ENCODE measurements around the gene ZNF555.
"Not testable (repeated sequence)": the region's sequence is repeated elsewhere in the genome, so short reads cannot be mapped to it uniquely, and the experiment has no call there.

ZNF555 gene

GRCh38 chr19:2866495-2867024 is 25.3 kb downstream of the ZNF555 start:
- H3K9me3 Mint-ChIP-seq: no peaks in the 10 kb centered on the region
- DNase-seq (ENCODE audit: low spot score in 2 of 2) (no peak), ATAC-seq (no peak)
- no peak overlapping the region for H3K4me3 Mint-ChIP-seq
- H3K36me3 Mint-ChIP-seq: no peaks in the 10 kb centered on the region
- H3K4me1 Mint-ChIP-seq: peaks cover 2% of the 10 kb centered on the region
- no peak overlapping the region for H3K27ac Mint-ChIP-seq

- no peak for ATAC-seq
- H3K36me3 Mint-ChIP-seq: no peaks in the 10 kb centered on the region
- H3K4me1 Mint-ChIP-seq: peaks cover 6% of the 10 kb centered on the region
- no peak for DNase-seq (ENCODE audit: low spot score in 2 of 2)
- H3K9me3 Mint-ChIP-seq: no peaks in the 10 kb centered on the region
- H3K4me3 Mint-ChIP-seq: no peak within 1 kb of the TSS
- no peak within 1 kb of the TSS for H3K27ac Mint-ChIP-seq
Measured at GRCh38 chr19:2867025-2867991, 26.0 kb downstream of the ZNF555 start, which contains the start of gene ZNF556. Gene ZNF556, plus strand, starts transcription at chr19:2867335. Its CDS starts 87 bp downstream, at chr19:2867422.

- H3K4me3 Mint-ChIP-seq: no peak overlapping the region
- no peaks in the 10 kb centered on the region for H3K36me3 Mint-ChIP-seq
- H3K4me1 Mint-ChIP-seq: peaks cover 6% of the 10 kb centered on the region
- DNase-seq (ENCODE audit: low spot score in 2 of 2) (no peak), ATAC-seq (peak; percentile 31)
- H3K9me3 Mint-ChIP-seq: no peaks in the 10 kb centered on the region
- H3K27ac Mint-ChIP-seq: no peak overlapping the region
Measured at GRCh38 chr19:2869618-2870017, 28.3 kb downstream of the ZNF555 start.

- H3K9me3 Mint-ChIP-seq, H3K27ac Mint-ChIP-seq, H3K36me3 Mint-ChIP-seq, ATAC-seq, H3K4me3 Mint-ChIP-seq, H3K4me1 Mint-ChIP-seq: not testable (repeated sequence)
- DNase-seq (ENCODE audit: low spot score in 2 of 2): peak in 1 of 2 donors; percentile 53
Measured at GRCh38 chr19:2872175-2872574, 30.9 kb downstream of the ZNF555 start.

- no peak for DNase-seq (ENCODE audit: low spot score in 2 of 2)
- H3K4me1 Mint-ChIP-seq: no peaks in the 10 kb centered on the region
- no peak for ATAC-seq
- no peak overlapping the region for H3K27ac Mint-ChIP-seq
- H3K36me3 Mint-ChIP-seq: no peaks in the 10 kb centered on the region
- no peaks in the 10 kb centered on the region for H3K9me3 Mint-ChIP-seq
- no peak overlapping the region for H3K4me3 Mint-ChIP-seq
Measured at GRCh38 chr19:2877398-2878331, 36.4 kb downstream of the ZNF555 start.

- DNase-seq (ENCODE audit: low spot score in 2 of 2) (no peak), ATAC-seq (no peak)
- Mint-ChIP-seq H3K36me3 (no peaks in the 10 kb centered on the region), H3K4me1 (no peaks in the 10 kb centered on the region), H3K9me3 (no peaks in the 10 kb centered on the region), H3K4me3 (no peak overlapping the region), H3K27ac (no peak overlapping the region)
Measured at GRCh38 chr19:2883686-2884439, 42.6 kb downstream of the ZNF555 start.

GRCh38 chr19:2885736-2886135 is 44.5 kb downstream of the ZNF555 start:
- Mint-ChIP-seq H3K36me3 (no peaks in the 10 kb centered on the region), H3K4me1 (no peaks in the 10 kb centered on the region), H3K4me3 (no peak overlapping the region), H3K27ac (no peak overlapping the region), H3K9me3 (no peaks in the 10 kb centered on the region)
- DNase-seq (ENCODE audit: low spot score in 2 of 2): no peak
- ATAC-seq: no peak

GRCh38 chr19:2887391-2887914 is 46.2 kb downstream of the ZNF555 start:
- Mint-ChIP-seq H3K27ac (no peak overlapping the region), H3K9me3 (no peaks in the 10 kb centered on the region), H3K4me3 (no peak overlapping the region), H3K4me1 (no peaks in the 10 kb centered on the region), H3K36me3 (no peaks in the 10 kb centered on the region)
- DNase-seq (ENCODE audit: low spot score in 2 of 2) (peak in 1 of 2 donors; percentile 56), ATAC-seq (peak; percentile 32)

- Mint-ChIP-seq H3K4me3 (peak overlapping the region; percentile 38), H3K36me3 (no peaks in the 10 kb centered on the region), H3K27ac (no peak overlapping the region), H3K9me3 (no peaks in the 10 kb centered on the region), H3K4me1 (no peaks in the 10 kb centered on the region)
- ATAC-seq (peak; percentile 69), DNase-seq (ENCODE audit: low spot score in 2 of 2) (peak; percentile 12 to 64)
Measured at GRCh38 chr19:2888731-2889224, 47.5 kb downstream of the ZNF555 start.

- not testable (repeated sequence) for H3K4me1 Mint-ChIP-seq; H3K9me3 Mint-ChIP-seq; ATAC-seq; H3K36me3 Mint-ChIP-seq; DNase-seq (ENCODE audit: low spot score in 2 of 2); H3K27ac Mint-ChIP-seq; H3K4me3 Mint-ChIP-seq
Measured at GRCh38 chr19:2890531-2890930, 49.3 kb downstream of the ZNF555 start.

GRCh38 chr19:2896694-2897093 is 55.4 kb downstream of the ZNF555 start:
- H3K4me3 Mint-ChIP-seq: no peak overlapping the region
- peaks cover 3% of the 10 kb centered on the region for H3K9me3 Mint-ChIP-seq
- H3K27ac Mint-ChIP-seq: no peak overlapping the region
- ATAC-seq (no peak), DNase-seq (ENCODE audit: low spot score in 2 of 2) (no peak)
- peaks cover 6% of the 10 kb centered on the region for H3K36me3 Mint-ChIP-seq
- peaks cover 10% of the 10 kb centered on the region for H3K4me1 Mint-ChIP-seq

- DNase-seq (ENCODE audit: low spot score in 2 of 2): peak; percentile 85 to 97
- H3K9me3 Mint-ChIP-seq: peaks cover 3% of the 10 kb centered on the region
- H3K36me3 Mint-ChIP-seq: peaks cover 6% of the 10 kb centered on the region
- H3K4me3 Mint-ChIP-seq: peak within 1 kb of the TSS; percentile 97
- peak; percentile 98 for ATAC-seq
- H3K27ac Mint-ChIP-seq: peak within 1 kb of the TSS; percentile 92
- peaks cover 21% of the 10 kb centered on the region for H3K4me1 Mint-ChIP-seq
Measured at GRCh38 chr19:2900296-2901252, 59.3 kb downstream of the ZNF555 start, which contains the start of gene ZNF57. Gene ZNF57, plus strand, starts transcription at chr19:2900928. Its CDS starts 118 bp downstream, at chr19:2901046.

- Mint-ChIP-seq H3K4me1 (peaks cover 26% of the 10 kb centered on the region), H3K9me3 (no peaks in the 10 kb centered on the region), H3K36me3 (peaks cover 6% of the 10 kb centered on the region), H3K4me3 (peak overlapping the region; percentile 97), H3K27ac (no peak overlapping the region)
- ATAC-seq (no peak), DNase-seq (ENCODE audit: low spot score in 2 of 2) (no peak)
Measured at GRCh38 chr19:2902590-2903218, 61.4 kb downstream of the ZNF555 start.

Measured in stimulated activated effector memory CD8-positive, alpha-beta T cell treated with anti-CD3 and anti-CD28 coated beads, Interleukin-12 subunit alpha, Interleukin-12 subunit beta, amount 100 ng/mL, for 72 hours (primary cell).